WERI-Rb-1 (cell line): ENCODE results near the gene FMOD.
"Not testable (repeated sequence)": the region's sequence is repeated elsewhere in the genome, so short reads cannot be mapped to it uniquely, and the experiment has no call there.

ENCODE experiments used
- DNase-seq: peaks from one replicate; pipeline ENCODE4 v3.0.0-alpha.2; 2020
- H3K27ac ChIP-seq: fragments of 250-450 bp; sonication (Bioruptor Pico); 2 replicates; pipeline ENCODE4 v1.5.1; 2020; ENCODE audit warnings: mild to moderate bottlenecking, moderate library complexity
- H3K27me3 ChIP-seq: fragments of 250-450 bp; sonication (Bioruptor Pico); 2 replicates; pipeline ENCODE4 v1.5.1; 2021; ENCODE audit warnings: mild to moderate bottlenecking, low read depth, moderate library complexity; ENCODE audit not compliant: insufficient read depth, severe bottlenecking
- H3K36me3 ChIP-seq: fragments of 250-450 bp; sonication (Bioruptor Pico); 2 replicates; pipeline ENCODE4 v1.5.1; 2020; ENCODE audit warnings: mild to moderate bottlenecking, moderate library complexity
- H3K4me3 ChIP-seq: 2 replicates; pipeline ENCODE4 v1.5.1; 2011; ENCODE audit warnings: low read depth, mild to moderate bottlenecking, control low read depth, low read length
- H3K9me3 ChIP-seq: fragments of 250-450 bp; sonication (Bioruptor Pico); 2 replicates; pipeline ENCODE4 v1.5.1; 2021; ENCODE audit warnings: mild to moderate bottlenecking, moderate library complexity; ENCODE audit not compliant: severe bottlenecking
- TF ChIP-seq, protein P1 (sequence below): IDR thresholded peaks from 2 replicates; pipeline ENCODE4 v1.5.1; 2011; ENCODE audit warnings: low read depth, mild to moderate bottlenecking, control low read depth, inconsistent platforms, low read length

FMOD gene

DNA sequence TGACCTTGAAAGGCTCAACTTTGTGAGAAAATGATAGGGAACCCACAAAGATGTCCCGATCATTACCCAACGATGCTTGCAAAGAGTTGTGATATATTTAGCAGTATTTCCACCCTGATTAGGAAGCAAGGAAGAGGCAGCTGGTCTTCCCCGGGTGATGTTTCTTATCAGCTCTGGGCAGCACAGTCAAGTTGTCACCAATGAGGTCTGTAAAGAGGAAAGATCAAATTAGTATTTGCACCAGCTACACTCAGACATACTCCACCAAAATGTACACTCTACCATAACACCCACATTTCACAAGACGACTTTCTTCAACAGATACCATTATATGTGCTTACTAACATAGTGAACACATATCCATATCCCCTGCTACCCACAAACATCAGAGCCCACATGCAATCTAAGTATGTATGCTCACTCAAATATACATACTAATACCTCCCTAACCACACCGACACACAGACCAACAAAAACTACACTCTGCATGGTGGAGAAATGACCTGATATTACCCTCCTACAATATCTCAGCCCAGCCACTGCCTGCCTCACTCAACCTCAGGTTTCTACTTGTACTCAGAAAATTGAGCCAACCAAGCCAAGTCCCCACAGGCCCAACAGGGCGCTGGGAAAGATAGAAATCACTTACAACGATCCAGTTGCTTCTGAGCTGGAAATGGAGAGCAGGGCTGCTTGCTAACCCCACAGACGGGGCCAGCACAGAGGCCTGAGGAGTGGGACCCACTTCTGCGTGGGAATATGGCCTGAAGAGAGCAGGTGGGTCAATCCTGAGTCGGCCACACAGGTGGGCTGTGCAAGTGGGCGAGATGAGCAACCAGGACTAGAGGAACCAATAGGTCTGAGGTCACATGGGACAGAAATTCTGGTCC is 50.2 kb downstream of the FMOD start:
- Histone ChIP-seq H3K27ac (no peak overlapping the region), H3K9me3 (no peaks in the 10 kb centered on the region), H3K36me3 (peaks cover 3% of the 10 kb centered on the region), H3K27me3 (no peaks in the 10 kb centered on the region), H3K4me3 (no peak overlapping the region)
- DNase-seq: no peak
- TF ChIP-seq, protein P1, sequence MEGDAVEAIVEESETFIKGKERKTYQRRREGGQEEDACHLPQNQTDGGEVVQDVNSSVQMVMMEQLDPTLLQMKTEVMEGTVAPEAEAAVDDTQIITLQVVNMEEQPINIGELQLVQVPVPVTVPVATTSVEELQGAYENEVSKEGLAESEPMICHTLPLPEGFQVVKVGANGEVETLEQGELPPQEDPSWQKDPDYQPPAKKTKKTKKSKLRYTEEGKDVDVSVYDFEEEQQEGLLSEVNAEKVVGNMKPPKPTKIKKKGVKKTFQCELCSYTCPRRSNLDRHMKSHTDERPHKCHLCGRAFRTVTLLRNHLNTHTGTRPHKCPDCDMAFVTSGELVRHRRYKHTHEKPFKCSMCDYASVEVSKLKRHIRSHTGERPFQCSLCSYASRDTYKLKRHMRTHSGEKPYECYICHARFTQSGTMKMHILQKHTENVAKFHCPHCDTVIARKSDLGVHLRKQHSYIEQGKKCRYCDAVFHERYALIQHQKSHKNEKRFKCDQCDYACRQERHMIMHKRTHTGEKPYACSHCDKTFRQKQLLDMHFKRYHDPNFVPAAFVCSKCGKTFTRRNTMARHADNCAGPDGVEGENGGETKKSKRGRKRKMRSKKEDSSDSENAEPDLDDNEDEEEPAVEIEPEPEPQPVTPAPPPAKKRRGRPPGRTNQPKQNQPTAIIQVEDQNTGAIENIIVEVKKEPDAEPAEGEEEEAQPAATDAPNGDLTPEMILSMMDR: no peak

DNA sequence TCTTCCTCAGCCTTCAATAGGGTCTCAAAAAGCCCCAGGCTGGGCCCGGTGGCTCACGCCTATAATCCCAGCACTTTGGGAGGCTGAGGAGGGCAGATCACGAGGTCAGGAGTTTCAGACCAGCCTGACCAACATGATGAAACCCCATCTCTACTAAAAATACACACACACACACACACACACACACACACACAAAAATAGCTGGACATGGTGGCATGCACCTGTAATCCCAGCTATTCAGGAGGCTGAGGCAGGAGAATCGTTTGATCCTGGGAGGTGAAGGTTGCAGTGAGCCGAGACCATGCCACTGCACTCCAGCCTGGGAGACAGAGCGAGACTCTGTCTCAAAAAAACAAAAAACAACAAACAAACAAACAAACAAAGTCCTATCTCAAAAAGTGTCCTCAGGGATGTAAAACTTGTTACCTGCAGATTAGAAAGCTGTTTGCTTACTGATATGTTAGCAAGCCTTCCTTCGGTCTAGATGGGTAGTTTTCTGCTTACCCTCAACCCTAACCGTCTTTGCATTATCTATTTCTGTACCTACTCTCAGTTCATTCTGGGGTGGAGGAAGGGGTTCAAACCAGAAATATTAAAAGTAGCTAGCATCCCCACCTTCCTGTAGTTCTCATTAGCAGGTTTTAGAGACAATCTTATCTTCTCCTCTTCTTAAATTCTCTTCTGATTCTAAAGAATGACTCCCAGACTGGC is 51.0 kb downstream of the FMOD start:
- H3K27me3 ChIP-seq, H3K9me3 ChIP-seq: not testable (repeated sequence)

GRCh38 chr1:203299169-203299568 is 51.8 kb downstream of the FMOD start:
- H3K36me3 ChIP-seq: no peaks in the 10 kb centered on the region
- no peak overlapping the region for H3K27ac ChIP-seq
- no peak overlapping the region for H3K4me3 ChIP-seq
- DNase-seq: no peak
- TF ChIP-seq, protein P1: no peak
- H3K9me3 ChIP-seq: no peaks in the 10 kb centered on the region
- H3K27me3 ChIP-seq: no peaks in the 10 kb centered on the region

More for the DNA sequence above, 51.0 kb downstream of the FMOD start:
- DNase-seq, H3K4me3 ChIP-seq, H3K27ac ChIP-seq, H3K36me3 ChIP-seq: not testable (repeated sequence)

DNA sequence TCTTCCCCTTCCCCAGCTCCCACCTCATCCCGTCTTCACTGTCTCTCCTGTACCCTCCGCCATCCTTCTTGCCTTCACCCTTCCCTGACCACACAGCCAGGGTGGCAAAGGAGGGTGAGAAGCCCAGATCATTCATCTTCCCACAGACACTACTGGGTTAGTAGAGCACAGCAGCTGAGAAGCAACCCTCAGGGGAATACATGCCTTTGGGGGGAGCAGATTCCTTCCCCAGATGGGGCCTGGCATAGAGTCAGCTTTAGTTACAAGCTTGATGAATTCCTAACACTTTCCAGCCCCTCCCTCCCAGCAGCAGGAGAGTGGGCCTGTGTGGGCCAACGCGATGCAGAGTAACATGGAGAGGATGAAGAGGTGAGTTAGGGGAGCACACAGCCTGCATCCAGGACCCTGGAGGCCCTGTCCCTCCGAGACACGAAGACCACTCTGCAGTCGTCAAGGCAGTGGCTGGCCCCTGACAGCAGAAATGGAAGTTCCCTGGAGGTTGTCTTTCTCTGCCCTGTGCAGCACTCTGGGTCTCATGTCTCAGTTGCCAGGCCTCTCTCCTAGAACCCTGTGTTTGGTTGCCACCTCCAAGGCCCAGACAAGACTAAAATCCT is 54.4 kb downstream of the FMOD start:
- no peak overlapping the region for H3K27ac ChIP-seq
- DNase-seq: no peak
- no peaks in the 10 kb centered on the region for H3K36me3 ChIP-seq
- no peak overlapping the region for H3K4me3 ChIP-seq
- TF ChIP-seq, protein P1: no peak
- no peaks in the 10 kb centered on the region for H3K27me3 ChIP-seq
- no peaks in the 10 kb centered on the region for H3K9me3 ChIP-seq

DNA sequence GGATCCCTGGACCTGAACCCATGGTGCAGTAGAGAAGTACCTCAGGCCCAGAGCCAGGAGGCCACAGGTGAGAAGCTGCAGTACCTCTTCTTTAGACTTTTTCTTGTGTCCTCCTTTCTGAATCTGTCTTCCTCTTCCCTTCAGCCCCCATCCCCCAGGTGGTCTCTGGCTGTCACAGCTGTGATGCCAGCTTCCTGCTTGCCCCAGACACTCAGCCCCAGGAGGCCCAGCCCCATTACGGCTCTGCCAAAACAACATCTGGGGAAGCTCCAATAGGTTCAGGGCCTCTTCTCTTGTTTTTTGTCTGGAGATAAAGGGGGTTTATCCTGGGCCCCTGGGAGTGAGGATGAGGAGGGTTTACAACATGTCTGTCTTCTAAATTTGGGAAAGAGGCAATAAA is 55.1 kb downstream of the FMOD start:
- Histone ChIP-seq H3K27ac (no peak overlapping the region), H3K36me3 (no peaks in the 10 kb centered on the region), H3K9me3 (no peaks in the 10 kb centered on the region), H3K27me3 (no peaks in the 10 kb centered on the region), H3K4me3 (no peak overlapping the region)
- DNase-seq: no peak
- TF ChIP-seq, protein P1: no peak
